H1 (cell line): ENCODE data around the gene ZNF775. TPM values are rescaled to one million over a fixed set of nuclear protein-coding genes. Genes with fewer than 3 reads are reported as not detected.

ENCODE experiments used
- CTCF ChIA-PET: fragments of 300-600 bp; sonication (Branson Sonifier 250); formaldehyde crosslinking; loops from one replicate; lab custom pipeline; 2021; ENCODE audit not compliant: partially characterized antibody; lab: Charles Lee
- POLR2A ChIA-PET: fragments of 300-600 bp; sonication (Branson Sonifier 250); formaldehyde crosslinking; loops from one replicate; lab custom pipeline; 2021; ENCODE audit warnings: inconsistent platforms; ENCODE audit not compliant: partially characterized antibody; lab: Charles Lee
- DNase-seq, 2 experiments: peaks; one replicate each; pipeline versions ENCODE4 v3.0.0 to v3.0.0-alpha.2; 2010 to 2022; ENCODE audit warnings: low spot score in 2 of 2, low read depth in 1 of 2, mixed read lengths in 1 of 2
- FAIRE-seq: peaks from 2 replicates; lab custom pipeline; 2011; peaks lifted over from hg19 to GRCh38; lab: Jason Lieb, UNC
- H2AFZ ChIP-seq: 2 replicates; pipeline ENCODE4 v1.8.1; 2012; ENCODE audit warnings: low read length, inconsistent platforms
- H2AK5ac ChIP-seq: 2 replicates; pipeline ENCODE4 v1.6.1; 2013; ENCODE audit warnings: low read depth, low read length
- H2BK120ac ChIP-seq: replicated peaks from 2 replicates; pipeline ENCODE3; 2013; ENCODE audit warnings: low read depth, low read length, inconsistent platforms
- H2BK12ac ChIP-seq: 2 replicates; pipeline ENCODE4 v1.6.1; 2013; ENCODE audit warnings: low read depth, low read length
- H2BK15ac ChIP-seq: 2 replicates; pipeline ENCODE4 v1.6.1; 2013; ENCODE audit warnings: low read length
- H2BK20ac ChIP-seq: 2 replicates; pipeline ENCODE4 v1.6.1; 2013; ENCODE audit warnings: low read length
- H2BK5ac ChIP-seq: 2 replicates; pipeline ENCODE4 v1.6.1; 2013; ENCODE audit warnings: low read depth, low read length
- H3K14ac ChIP-seq: 2 replicates; pipeline ENCODE4 v1.6.1; 2013; ENCODE audit warnings: inconsistent platforms; ENCODE audit not compliant: insufficient read length
- H3K18ac ChIP-seq: 2 replicates; pipeline ENCODE4 v1.6.1; 2013; ENCODE audit warnings: low read length; ENCODE audit errors: extremely low read depth
- H3K23ac ChIP-seq: 2 replicates; pipeline ENCODE4 v1.6.1; 2013; ENCODE audit warnings: inconsistent platforms; ENCODE audit not compliant: insufficient read length
- H3K23me2 ChIP-seq: 2 replicates; pipeline ENCODE4 v1.6.1; 2013; ENCODE audit warnings: low read depth, low read length
- H3K27ac ChIP-seq: 2 replicates; pipeline ENCODE4 v1.6.1; 2011; ENCODE audit warnings: low read depth, low read length, inconsistent platforms
- H3K27me3 ChIP-seq, 4 experiments: replicated peaks in 1 of 4; 1 replicate in 1 of 4; 2 replicates in 3 of 4; pipeline versions ENCODE4 v1.6.1 to v1.8.1; 2011 to 2013; ENCODE audit warnings: low read length in 3 of 4, mild to moderate bottlenecking in 3 of 4, inconsistent platforms in 2 of 4, mixed read lengths in 2 of 4, moderate library complexity in 1 of 4; ENCODE audit not compliant: control insufficient read depth in 3 of 4, insufficient read depth in 3 of 4; ENCODE audit errors: extremely low read depth in 1 of 4
- H3K36me3 ChIP-seq, 4 experiments: 2 replicates each; pipeline versions ENCODE4 v1.6.1 to v1.8.1; 2011 to 2013; ENCODE audit warnings: mild to moderate bottlenecking in 4 of 4, low read length in 3 of 4, moderate library complexity in 2 of 4, control low read depth in 1 of 4, inconsistent platforms in 1 of 4; ENCODE audit not compliant: insufficient read depth in 4 of 4, control insufficient read depth in 2 of 4
- H3K4ac ChIP-seq: replicated peaks from 2 replicates; pipeline ENCODE3; 2013; ENCODE audit warnings: low read length, low read depth, mixed read lengths, inconsistent platforms; ENCODE audit not compliant: insufficient read length
- H3K4me1 ChIP-seq, 4 experiments: replicated peaks in 1 of 4; 1 replicate in 1 of 4; 2 replicates in 3 of 4; pipeline versions ENCODE4 v1.6.1 to v1.8.1; 2011 to 2013; ENCODE audit warnings: low read length in 3 of 4, inconsistent platforms in 2 of 4, mixed read lengths in 1 of 4; ENCODE audit not compliant: insufficient read depth in 4 of 4, control insufficient read depth in 3 of 4
- H3K4me2 ChIP-seq, 2 experiments: 2 replicates each; pipeline versions ENCODE4 v1.6.1 to v1.8.1; 2011 to 2013; ENCODE audit warnings: low read depth in 2 of 2, low read length in 2 of 2, control low read depth in 1 of 2, inconsistent platforms in 1 of 2, mild to moderate bottlenecking in 1 of 2; ENCODE audit not compliant: insufficient read depth in 1 of 2
- H3K4me3 ChIP-seq, 4 experiments: fragments of 200-600, 300-600 bp in 1 of 4; sonication (generic), shearing (Covaris generic), sonication (Bioruptor Twin) in 1 of 4; 2 replicates each; pipeline versions ENCODE4 v1.5.1 to v1.8.1; 2011 to 2016; ENCODE audit warnings: low read length in 4 of 4, low read depth in 3 of 4, control low read depth in 2 of 4, inconsistent platforms in 2 of 4, mild to moderate bottlenecking in 2 of 4, mixed read lengths in 1 of 4, moderate library complexity in 1 of 4; ENCODE audit not compliant: insufficient read depth in 2 of 4; ENCODE audit errors: extremely low read depth in 1 of 4
- H3K56ac ChIP-seq: replicated peaks from 2 replicates; pipeline ENCODE3; 2013; ENCODE audit warnings: low read depth, mild to moderate bottlenecking, mixed read lengths, low read length, inconsistent platforms; ENCODE audit not compliant: insufficient read length
- H3K79me1 ChIP-seq: 2 replicates; pipeline ENCODE4 v1.6.1; 2013; ENCODE audit warnings: low read depth, low read length, control low read depth
- H3K79me2 ChIP-seq, 2 experiments: 2 replicates each; pipeline versions ENCODE4 v1.6.1 to v1.8.1; 2012 to 2013; ENCODE audit warnings: low read length in 2 of 2, mild to moderate bottlenecking in 2 of 2, inconsistent platforms in 1 of 2; ENCODE audit not compliant: insufficient read depth in 2 of 2, control insufficient read depth in 1 of 2
- H3K9ac ChIP-seq, 4 experiments: replicated peaks in 1 of 4; 1 replicate in 1 of 4; 2 replicates in 3 of 4; pipeline versions ENCODE4 v1.6.1 to v1.8.1; 2011 to 2013; ENCODE audit warnings: low read depth in 3 of 4, low read length in 3 of 4, control low read depth in 2 of 4, mild to moderate bottlenecking in 2 of 4, moderate library complexity in 2 of 4, inconsistent platforms in 1 of 4; ENCODE audit errors: extremely low read depth in 1 of 4
- H3K9me3 ChIP-seq, 2 experiments: 2 replicates each; pipeline versions ENCODE4 v1.6.1 to v1.8.1; 2012 to 2013; ENCODE audit warnings: mild to moderate bottlenecking in 2 of 2, moderate library complexity in 2 of 2, control low read depth in 1 of 2, inconsistent platforms in 1 of 2, low read depth in 1 of 2, low read length in 1 of 2, mixed read lengths in 1 of 2; ENCODE audit not compliant: insufficient read depth in 2 of 2
- H4K20me1 ChIP-seq, 2 experiments: replicated peaks in 1 of 2; 2 replicates each; pipeline versions ENCODE3 to v1.8.1; 2011 to 2013; ENCODE audit warnings: inconsistent platforms in 2 of 2, low read length in 2 of 2, mild to moderate bottlenecking in 1 of 2; ENCODE audit not compliant: insufficient read depth in 2 of 2, control insufficient read depth in 1 of 2
- H4K5ac ChIP-seq: 2 replicates; pipeline ENCODE4 v1.6.1; 2013; ENCODE audit warnings: low read length, low read depth, mixed read lengths, inconsistent platforms; ENCODE audit not compliant: insufficient read length
- H4K8ac ChIP-seq: 2 replicates; pipeline ENCODE4 v1.8.0; 2013; ENCODE audit warnings: mild to moderate bottlenecking, moderate library complexity, low read length, inconsistent platforms; ENCODE audit not compliant: insufficient read depth; ENCODE audit errors: extremely low read depth
- H4K91ac ChIP-seq: replicated peaks from 2 replicates; pipeline ENCODE3; 2013; ENCODE audit warnings: low read length, mixed read lengths, inconsistent platforms; ENCODE audit not compliant: insufficient read length
- ASH2L ChIP-seq: fragments of 200-600, 300-600 bp; sonication (generic); IDR thresholded peaks from one replicate; pipeline ENCODE4 v1.7.1; 2017; ENCODE audit warnings: low read length
- BACH1 ChIP-seq: IDR thresholded peaks from 2 replicates; pipeline ENCODE4 v1.6.1; 2012; ENCODE audit warnings: low read length, improper control_type of control experiment
- CREB1 ChIP-seq: IDR thresholded peaks from 2 replicates; pipeline ENCODE4 v1.6.1; 2012; ENCODE audit warnings: inconsistent platforms
- PHF8 ChIP-seq: fragments of 200-600 bp; sonication (generic); conservative IDR thresholded peaks from 2 replicates; pipeline ENCODE4 v1.7.1; 2012; ENCODE audit warnings: low read depth, mild to moderate bottlenecking, inconsistent platforms, low read length, moderate library complexity
- RXRA ChIP-seq: IDR thresholded peaks from 2 replicates; pipeline ENCODE4 v1.6.1; 2011; ENCODE audit warnings: low read depth, mild to moderate bottlenecking, low read length, moderate library complexity; ENCODE audit not compliant: insufficient read depth
- SP2 ChIP-seq: IDR thresholded peaks from 2 replicates; pipeline ENCODE4 v1.6.1; 2012; ENCODE audit warnings: mild to moderate bottlenecking, low read length, inconsistent platforms
- SRF ChIP-seq: IDR thresholded peaks from 2 replicates; pipeline ENCODE4 v1.6.1; 2011; ENCODE audit warnings: mild to moderate bottlenecking, low read depth, low read length, moderate library complexity
- SUZ12 ChIP-seq: fragments of 200-600 bp; sonication (generic); IDR thresholded peaks from 2 replicates; pipeline ENCODE4 v1.6.1; 2012; ENCODE audit warnings: mild to moderate bottlenecking, inconsistent platforms, low read length, moderate library complexity, mixed read lengths
- TAF7 ChIP-seq: optimal IDR thresholded peaks from 2 replicates; pipeline ENCODE3; 2011; ENCODE audit warnings: low read depth, mild to moderate bottlenecking, inconsistent platforms, low read length, moderate library complexity, borderline replicate concordance
- WGBS, 2 experiments: shearing (Covaris generic) in 1 of 2; methylation state at CpG; one replicate each; pipeline versions ENCODE4 v1.1.6 to v1.1.7; 2013 to 2015; ENCODE audit warnings: low lambda C conversion rate in 2 of 2, mixed read lengths in 2 of 2, inconsistent platforms in 1 of 2, low coverage in 1 of 2, missing lambda C conversion rate in 1 of 2; ENCODE audit not compliant: insufficient replicate concordance in 2 of 2, insufficient coverage in 1 of 2, insufficient read length in 1 of 2; ENCODE audit errors: extremely low coverage in 1 of 2, missing lambda C conversion rate in 1 of 2; 5-methylcytosine and 5-hydroxymethylcytosine counted together
- polyA plus RNA-seq, 7 experiments: library from polyadenylated mRNA; depleted of rRNA in 3 of 7; stranded (reverse) in 5 of 7; unstranded in 2 of 7; fragments of >200 nt in 5 of 7; fragments of 200-250 nt in 2 of 7; gene quantifications; 1 replicate in 5 of 7; 2 replicates in 1 of 7; 4 replicates in 1 of 7; pipeline versions ENCODE4 v1.2.1 to v1.2.3, GENCODE V29; 2011 to 2013; ENCODE audit warnings: missing spikeins in 2 of 7, mixed read lengths in 2 of 7
- total RNA-seq: library from RNA; stranded (reverse); fragmentation: NEBNext Ultra II Directional; extraction: Animal tissue kit (Norgen Biotek cat#: 25700); gene quantifications from 2 replicates; pipeline ENCODE4 v1.2.1, GENCODE V29; 2021

Gene ZNF775
- total and polyA plus RNA-seq, 2 of the 8 experiments (the other 6 are each of a cell fraction or from before 2014, with no cell fraction given) = 13.6 to 21.5 TPM

- no peak overlapping the region for H2BK120ac ChIP-seq
- no peak overlapping the region for H4K8ac ChIP-seq
- H3K27ac ChIP-seq = no peak overlapping the region
- POLR2A ChIA-PET = interaction anchor here (0.7 to 6.1 kb wide), 17 partner anchors 9 to 48 kb away, joined by 3 to 93 read pairs (median 5); partner anchors contain the start of genes RARRES2 and REPIN1
- no peak overlapping the region for H3K4ac ChIP-seq
- peaks cover 11% of the 10 kb centered on the region for H3K23me2 ChIP-seq
- H3K14ac ChIP-seq = no peak overlapping the region
- no peak overlapping the region for H2BK20ac ChIP-seq
- H3K9ac ChIP-seq = no peak overlapping the region
- peaks cover 15 to 36% (median 22%) of the 10 kb centered on the region in 4 experiments for H3K4me1 ChIP-seq
- H3K56ac ChIP-seq = no peak overlapping the region
- no peak overlapping the region for H4K5ac ChIP-seq
- H3K79me2 ChIP-seq = peaks cover 0 to 50% of the 10 kb centered on the region in 2 experiments
- no peak overlapping the region for H3K18ac ChIP-seq
- no peaks in the 10 kb centered on the region for H3K9me3 ChIP-seq
- no peak overlapping the region for H3K23ac ChIP-seq
- peak overlapping the region in 1 of 4 experiments; percentile 96; a peak in 2 of 8 replicates for H3K4me3 ChIP-seq
- H2BK5ac ChIP-seq = no peak overlapping the region
- H2AK5ac ChIP-seq = no peak overlapping the region
- H3K79me1 ChIP-seq = peaks cover 20% of the 10 kb centered on the region
- H2BK15ac ChIP-seq = no peak overlapping the region
- peaks cover 0 to 9% of the 10 kb centered on the region in 2 experiments for H4K20me1 ChIP-seq
- WGBS, 2 experiments = 76% methylated on average over 4 of the region's 4 CpGs; no CpG with 5 or more reads in 1 of the 2 experiments
- H3K36me3 ChIP-seq = peaks cover 8 to 27% (median 15%) of the 10 kb centered on the region in 4 experiments; a peak in 7 of 8 replicates
- no peak overlapping the region for H2BK12ac ChIP-seq
- CTCF ChIA-PET = interaction anchor here (0.9 to 2.1 kb wide), 16 partner anchors 9 to 91 kb away, joined by 3 to 18 read pairs (median 4); partner anchors contain the start of gene REPIN1
- peak overlapping the region in 1 of 2 experiments; percentile 94; a peak in 1 of 4 replicates for H3K4me2 ChIP-seq
- no peak for FAIRE-seq
- TF ChIP-seq CREB1 (no peak), SRF (no peak), SP2 (no peak), ASH2L (no peak), SUZ12 (no peak), BACH1 (no peak), RXRA (no peak), PHF8 (no peak), TAF7 (no peak)
- no peak for DNase-seq
- H4K91ac ChIP-seq = no peak overlapping the region
- H3K27me3 ChIP-seq = no peaks in the 10 kb centered on the region
- no peak overlapping the region for H2AFZ ChIP-seq
Measured at GRCh38 chr7:150377635-150378034, 1.5 kb upstream of the ZNF775 start.
